NCI-H2081 (cell line): ENCODE data around the gene TNFRSF13B.
"Not testable (repeated sequence)": the region's sequence is repeated elsewhere in the genome, so short reads cannot be mapped to it uniquely, and the experiment has no call there.

Experiments used
- DNase-seq, 2 experiments: peaks; one replicate each; lab custom pipeline; 2025; lab: John Stamatoyannopoulos, UW

The TNFRSF13B gene

DNA sequence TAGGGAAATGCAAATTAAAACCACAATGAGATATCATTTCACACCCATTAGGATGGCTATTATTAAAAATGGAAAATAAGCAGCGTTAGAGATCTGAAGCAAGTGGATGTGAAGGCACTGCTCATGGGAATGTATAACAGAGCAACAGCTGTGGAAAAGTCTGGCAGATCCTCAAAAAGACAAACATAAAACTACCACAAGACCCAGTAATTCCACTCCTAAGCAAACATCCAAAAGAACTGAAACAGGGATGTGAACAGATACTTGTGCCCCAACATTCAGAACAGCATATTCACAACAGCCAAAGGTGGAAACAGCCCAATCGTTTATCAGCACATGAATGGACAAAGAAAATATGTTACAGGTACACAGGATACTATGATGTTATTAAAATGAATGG is 10.9 kb downstream of the TNFRSF13B start:
- not testable (repeated sequence) for DNase-seq

- DNase-seq = not testable (repeated sequence)
Observed at GRCh38 chr17:16955011-16955410, 16.9 kb downstream of the TNFRSF13B start.

GRCh38 chr17:16954521-16954920 is 17.4 kb downstream of the TNFRSF13B start:
- no peak for DNase-seq

- no peak for DNase-seq
Observed at GRCh38 chr17:16953841-16954240, 18.1 kb downstream of the TNFRSF13B start.

GRCh38 chr17:16953347-16953746 is 18.6 kb downstream of the TNFRSF13B start:
- no peak for DNase-seq

DNA sequence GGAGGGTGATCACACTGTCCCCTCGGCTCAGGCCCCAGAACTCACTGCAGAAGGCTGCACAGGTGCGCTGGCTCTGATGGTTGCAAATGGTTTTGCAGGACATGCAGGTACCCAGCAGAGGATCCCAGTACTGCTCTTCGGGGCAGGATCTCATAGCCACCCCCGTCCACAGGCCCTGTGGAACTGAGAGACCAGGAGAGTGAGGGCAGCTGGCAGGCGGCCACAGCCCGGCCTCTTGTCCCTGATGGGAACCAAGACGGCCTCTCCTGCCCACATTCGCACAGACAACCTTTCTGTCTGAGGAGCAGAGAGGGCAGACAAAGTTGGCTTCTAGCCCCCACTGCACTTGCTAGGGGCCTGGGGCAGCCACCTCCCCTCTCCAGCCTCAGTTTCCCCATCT is 19.5 kb downstream of the TNFRSF13B start:
- no peak for DNase-seq

DNA sequence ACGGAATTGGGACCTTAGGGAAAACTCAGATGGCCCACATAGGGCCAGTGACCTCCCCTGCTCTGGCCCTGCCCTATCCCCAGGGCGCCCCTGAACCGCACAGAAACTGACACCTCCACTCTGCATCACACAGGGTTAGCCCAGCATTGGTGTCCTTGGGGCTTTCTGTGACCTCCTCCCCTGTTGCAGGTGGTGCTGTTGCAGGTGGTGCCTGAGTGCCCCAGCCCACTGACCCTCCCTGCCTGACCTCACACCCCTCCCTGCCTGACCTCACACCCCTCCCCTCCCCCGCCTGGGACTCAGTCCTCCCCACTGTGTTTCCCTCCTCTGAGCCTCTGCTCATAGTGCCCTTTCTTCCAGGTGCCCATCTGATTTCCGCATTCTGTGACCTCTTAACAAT is 21.4 kb downstream of the TNFRSF13B start:
- no peak for DNase-seq

DNA sequence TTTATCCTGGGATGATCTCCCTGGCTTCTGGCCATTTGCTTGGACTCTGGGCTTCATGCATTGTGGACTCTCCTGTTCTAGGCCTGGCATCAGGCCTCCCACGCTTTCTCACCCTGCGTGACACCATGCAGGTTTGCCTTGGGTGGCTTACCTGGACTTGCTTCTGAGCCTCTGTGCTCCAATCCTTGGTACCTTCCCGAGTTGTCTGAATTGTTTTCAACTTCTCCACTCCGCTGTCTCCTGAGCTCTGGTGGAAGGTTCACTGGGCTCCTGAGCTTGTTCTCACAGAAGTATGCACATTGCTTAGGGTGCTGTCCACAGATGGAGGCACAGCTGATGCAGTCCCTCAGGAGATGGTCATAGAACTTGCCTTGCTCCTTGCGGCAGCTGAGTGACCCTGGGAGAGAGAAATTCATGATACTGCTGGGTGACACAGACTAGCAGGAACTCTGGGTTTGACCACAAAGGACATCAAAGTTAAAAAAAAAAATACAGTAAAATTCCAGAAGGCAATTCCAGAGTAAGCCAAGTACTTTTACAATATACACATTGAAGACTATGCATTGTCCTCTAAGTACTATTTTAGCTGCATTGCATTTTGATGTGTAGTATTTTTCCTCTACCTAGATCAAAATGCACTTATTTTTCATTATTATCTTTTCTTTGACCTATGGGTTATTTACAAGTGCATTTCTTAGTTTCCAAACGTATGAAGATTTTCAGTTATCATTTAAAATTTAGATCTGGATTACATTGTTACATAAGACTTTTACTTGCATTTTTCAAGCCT is 23.1 kb downstream of the TNFRSF13B start:
- DNase-seq = no peak

GRCh38 chr17:16947470-16947869 is 24.4 kb downstream of the TNFRSF13B start:
- no peak for DNase-seq

GRCh38 chr17:16945663-16946218 is 26.2 kb downstream of the TNFRSF13B start:
- no peak for DNase-seq

DNA sequence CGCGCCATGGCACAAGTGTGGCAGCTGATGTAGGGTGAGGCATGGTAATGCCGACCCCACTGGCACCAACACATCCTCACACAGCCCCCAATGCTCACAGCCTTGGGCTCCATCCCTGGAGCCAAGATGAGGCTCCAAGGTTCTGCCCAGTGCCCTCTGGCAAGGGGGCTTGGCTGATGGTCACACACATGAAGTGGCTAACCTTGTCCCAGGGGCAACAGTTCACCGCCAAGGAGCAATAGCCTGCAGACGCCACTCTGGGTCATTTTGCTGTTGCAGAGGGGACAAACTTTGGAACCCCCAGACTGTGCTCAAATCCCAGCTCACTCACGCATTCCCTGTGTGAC is 26.8 kb downstream of the TNFRSF13B start:
- no peak for DNase-seq

DNA sequence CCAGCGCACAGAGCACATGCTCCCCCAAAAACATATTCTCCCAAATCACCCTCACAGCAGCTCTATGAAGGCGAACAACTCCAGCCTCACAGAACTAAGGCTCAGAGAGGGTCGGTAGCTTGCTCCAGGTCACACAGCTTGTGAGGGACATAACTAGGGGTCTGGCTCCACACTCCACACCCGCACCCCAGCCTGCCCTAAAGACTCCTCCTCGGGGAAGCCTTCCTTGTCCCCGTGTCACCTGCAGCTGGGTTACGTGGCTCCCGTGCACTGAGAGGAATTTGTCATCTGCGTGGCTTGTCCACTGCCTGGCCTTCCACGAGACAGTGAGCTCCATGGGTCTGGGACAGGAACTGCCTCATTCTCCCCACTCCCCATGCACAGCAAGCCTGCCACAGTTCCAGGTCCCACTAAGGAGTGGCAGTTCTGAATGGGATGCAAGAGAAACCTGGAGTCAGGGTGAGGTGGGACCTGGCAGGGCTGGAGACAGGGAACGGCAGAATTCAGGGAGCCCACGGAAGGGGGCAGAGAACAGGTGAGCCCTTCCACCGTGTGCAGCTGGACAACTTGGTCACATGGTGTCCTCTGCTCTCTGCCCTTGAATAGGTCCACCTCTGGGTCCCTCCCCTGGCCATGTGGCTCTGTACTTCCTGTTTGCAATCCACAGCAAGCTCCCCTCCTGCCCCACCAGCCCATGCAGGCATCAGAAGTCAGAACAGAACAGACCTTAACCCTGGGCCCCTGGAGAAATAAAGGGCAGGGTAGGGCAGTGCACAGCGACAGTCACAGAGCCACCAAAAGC is 27.4 kb downstream of the TNFRSF13B start:
- no peak for DNase-seq

DNA sequence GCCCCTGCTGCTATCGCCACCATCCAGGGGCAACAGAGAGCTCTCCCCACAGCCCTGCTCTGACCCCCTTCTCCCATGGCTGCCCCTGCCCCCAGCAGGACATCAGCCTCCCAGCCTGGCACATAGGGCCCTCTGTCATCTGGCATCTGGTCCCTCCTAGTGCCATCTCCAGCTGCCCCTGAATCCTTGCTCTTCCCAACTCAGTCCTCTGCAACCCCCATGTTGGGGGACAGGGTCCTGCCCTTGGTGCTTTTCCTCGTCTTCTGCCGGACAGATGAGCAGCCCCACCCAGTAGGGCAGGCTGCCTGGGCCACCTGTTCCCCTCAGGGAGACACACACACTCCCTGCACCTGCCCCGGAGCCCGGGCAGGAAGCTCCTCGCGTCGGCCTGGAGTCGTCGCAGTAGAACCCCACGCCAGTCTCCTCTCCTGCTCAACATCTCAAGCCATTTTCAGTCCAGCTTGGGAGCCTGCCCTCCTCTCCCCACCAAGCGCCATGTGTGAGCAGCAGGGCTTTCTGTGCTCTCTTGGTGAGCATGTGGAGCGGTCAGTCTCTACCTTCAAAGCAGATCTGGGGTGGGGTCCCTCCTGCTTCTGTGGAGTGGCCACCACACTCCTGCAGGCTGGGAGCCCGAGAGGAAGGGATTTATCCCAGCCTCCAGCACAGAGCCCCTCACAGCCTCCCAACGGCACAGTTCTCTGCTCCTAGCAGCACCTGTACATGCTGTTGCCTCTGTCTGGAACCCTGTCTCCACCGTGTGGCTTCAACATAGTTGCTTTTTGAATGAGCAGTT is 28.2 kb downstream of the TNFRSF13B start:
- no peak for DNase-seq

- no peak for DNase-seq
Observed at GRCh38 chr17:16943032-16943352, 28.9 kb downstream of the TNFRSF13B start.

DNA sequence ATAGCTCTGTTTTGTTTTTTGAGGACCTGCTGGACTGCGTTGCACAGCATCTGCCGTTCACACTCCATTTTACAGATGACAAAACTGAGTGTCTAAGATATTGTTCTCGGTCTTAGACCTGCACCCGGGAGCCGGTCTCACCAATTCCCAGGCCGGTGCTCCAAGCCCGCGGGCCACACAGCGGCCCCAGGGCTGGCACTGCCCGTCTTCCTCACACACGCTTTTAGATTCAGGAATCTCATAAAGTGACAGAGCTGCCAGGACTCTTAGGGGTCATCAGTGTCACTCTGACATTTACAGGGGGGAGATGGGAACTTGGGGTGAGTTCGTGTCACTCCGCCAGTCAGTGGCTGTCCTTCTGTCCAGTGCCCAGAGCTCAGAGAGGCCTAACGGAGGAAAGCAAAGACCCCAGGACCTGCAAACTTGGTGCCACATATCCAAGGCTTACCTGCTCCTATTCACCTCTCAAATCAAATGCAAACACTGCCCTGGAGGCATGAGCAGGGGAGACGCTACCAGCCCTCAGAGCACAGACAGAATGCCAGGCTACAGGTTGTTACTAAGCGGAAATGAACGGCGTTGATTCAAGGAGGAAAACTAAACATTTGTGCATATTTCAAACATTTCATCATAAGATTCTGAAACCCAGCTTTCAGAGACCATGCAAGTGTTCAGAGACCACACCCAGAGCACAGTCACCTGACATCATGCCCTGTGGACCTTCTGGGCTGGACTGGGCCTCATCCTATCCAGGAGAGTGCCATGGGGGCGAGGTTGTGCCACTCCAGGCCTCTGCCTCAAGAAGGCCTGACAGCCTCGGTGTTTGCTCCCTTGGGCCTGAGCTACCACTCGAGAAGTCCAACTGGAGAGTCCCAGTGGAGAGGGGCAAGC is 29.5 kb downstream of the TNFRSF13B start:
- no peak for DNase-seq

DNA sequence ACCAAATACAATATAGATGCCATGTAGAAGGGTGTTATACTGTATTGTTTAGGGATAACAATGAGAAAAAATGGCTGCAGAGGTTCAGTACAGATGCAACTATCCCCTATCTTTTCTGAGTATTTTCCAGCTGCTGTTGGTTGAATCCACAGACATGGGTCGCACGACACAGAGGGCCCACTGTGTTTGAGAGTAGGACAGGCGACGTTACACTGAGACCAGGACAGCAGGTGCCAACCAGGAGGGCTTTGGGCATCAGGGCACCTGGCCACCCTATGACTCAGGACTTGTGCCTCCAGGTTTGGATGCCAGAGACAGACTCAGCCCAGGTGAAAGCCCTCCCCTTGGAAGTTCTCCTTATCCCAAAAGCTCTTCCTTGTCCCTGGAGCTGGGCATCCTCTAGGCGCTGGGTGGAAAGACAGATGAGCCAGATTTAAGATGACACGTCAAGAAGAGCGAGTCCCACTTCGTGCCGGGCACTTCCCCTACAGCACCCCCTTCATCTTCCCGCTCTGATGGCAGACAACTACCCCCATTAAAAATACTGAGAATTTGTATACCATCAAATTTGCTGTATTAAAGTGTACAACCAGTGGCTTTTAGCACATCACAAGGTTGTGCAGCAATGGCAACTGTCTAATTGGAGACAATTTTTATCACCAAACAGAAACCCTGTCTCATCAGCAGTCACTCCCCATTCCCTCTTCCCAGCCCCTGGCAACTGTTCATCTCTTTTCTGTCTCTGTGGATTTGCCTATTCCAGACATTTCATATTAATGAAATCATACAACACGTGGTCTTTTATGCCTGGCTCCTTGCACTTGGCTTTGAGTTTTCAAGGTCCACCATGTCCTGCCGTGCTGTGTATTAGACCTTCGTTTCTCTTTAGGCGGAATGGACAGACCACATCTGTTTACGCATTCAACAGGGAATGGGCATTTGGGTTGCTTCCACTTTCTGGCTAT is 30.6 kb downstream of the TNFRSF13B start:
- no peak for DNase-seq

- no peak for DNase-seq
Observed at GRCh38 chr17:16940116-16940881, 31.6 kb downstream of the TNFRSF13B start.

- DNase-seq = no peak
Observed at GRCh38 chr17:16939606-16940115, 32.3 kb downstream of the TNFRSF13B start.

GRCh38 chr17:16939208-16939576 is 32.7 kb downstream of the TNFRSF13B start:
- no peak for DNase-seq
